Measurements from ENCODE around the gene MAPKAP1.
A peak's percentile ranks its signal among the peaks of the same experiment; 100 is the strongest.

MAPKAP1 gene

GRCh38 chr9:125706651-125707471 is at the start of gene MAPKAP1:
TSS of gene MAPKAP1 (minus strand) at chr9:125707208. CDS start at chr9:125672574, 34,634 bp downstream.
- DNase-seq (ENCODE audit: low spot score): peak; percentile 94

GRCh38 chr9:125756518-125756917 is 49.5 kb upstream of the MAPKAP1 start:
- DNase-seq (ENCODE audit: low spot score): no peak

GRCh38 chr9:125755340-125755739 is 48.3 kb upstream of the MAPKAP1 start:
- DNase-seq (ENCODE audit: low spot score): no peak

GRCh38 chr9:125754096-125754495 is 47.1 kb upstream of the MAPKAP1 start:
- DNase-seq (ENCODE audit: low spot score): no peak

GRCh38 chr9:125752070-125752628 is 45.1 kb upstream of the MAPKAP1 start:
- no peak for DNase-seq (ENCODE audit: low spot score)

GRCh38 chr9:125750627-125751011 is 43.6 kb upstream of the MAPKAP1 start:
- no peak for DNase-seq (ENCODE audit: low spot score)

GRCh38 chr9:125749951-125750626 is 43.1 kb upstream of the MAPKAP1 start:
- DNase-seq (ENCODE audit: low spot score): no peak

GRCh38 chr9:125749287-125749935 is 42.4 kb upstream of the MAPKAP1 start:
- no peak for DNase-seq (ENCODE audit: low spot score)

GRCh38 chr9:125748446-125749099 is 41.6 kb upstream of the MAPKAP1 start:
- DNase-seq (ENCODE audit: low spot score): no peak

- no peak for DNase-seq (ENCODE audit: low spot score)
Observed at GRCh38 chr9:125747765-125748445, 40.9 kb upstream of the MAPKAP1 start.

- DNase-seq (ENCODE audit: low spot score): peak; percentile 45
Observed at GRCh38 chr9:125747053-125747764, 40.2 kb upstream of the MAPKAP1 start, which contains the start of gene PBX3. TSS of gene PBX3 (plus strand) at chr9:125747373.

- DNase-seq (ENCODE audit: low spot score): no peak
Observed at GRCh38 chr9:125746774-125747052, 39.7 kb upstream of the MAPKAP1 start.

GRCh38 chr9:125746017-125746773 is 39.2 kb upstream of the MAPKAP1 start:
- peak; percentile 94 for DNase-seq (ENCODE audit: low spot score)

GRCh38 chr9:125745682-125746016 is 38.6 kb upstream of the MAPKAP1 start:
- DNase-seq (ENCODE audit: low spot score): no peak

- no peak for DNase-seq (ENCODE audit: low spot score)
Observed at GRCh38 chr9:125745018-125745417, 38.0 kb upstream of the MAPKAP1 start.

GRCh38 chr9:125744616-125745015 is 37.6 kb upstream of the MAPKAP1 start:
- no peak for DNase-seq (ENCODE audit: low spot score)

- DNase-seq (ENCODE audit: low spot score): no peak
Observed at GRCh38 chr9:125743682-125744428, 36.8 kb upstream of the MAPKAP1 start.

GRCh38 chr9:125742657-125743056 is 35.6 kb upstream of the MAPKAP1 start:
- no peak for DNase-seq (ENCODE audit: low spot score)

GRCh38 chr9:125739436-125739835 is 32.4 kb upstream of the MAPKAP1 start:
- DNase-seq (ENCODE audit: low spot score): no peak

GRCh38 chr9:125732562-125732961 is 25.6 kb upstream of the MAPKAP1 start:
- DNase-seq (ENCODE audit: low spot score): no peak
